Measurements from ENCODE around the gene SENP5.

The SENP5 gene

DNA sequence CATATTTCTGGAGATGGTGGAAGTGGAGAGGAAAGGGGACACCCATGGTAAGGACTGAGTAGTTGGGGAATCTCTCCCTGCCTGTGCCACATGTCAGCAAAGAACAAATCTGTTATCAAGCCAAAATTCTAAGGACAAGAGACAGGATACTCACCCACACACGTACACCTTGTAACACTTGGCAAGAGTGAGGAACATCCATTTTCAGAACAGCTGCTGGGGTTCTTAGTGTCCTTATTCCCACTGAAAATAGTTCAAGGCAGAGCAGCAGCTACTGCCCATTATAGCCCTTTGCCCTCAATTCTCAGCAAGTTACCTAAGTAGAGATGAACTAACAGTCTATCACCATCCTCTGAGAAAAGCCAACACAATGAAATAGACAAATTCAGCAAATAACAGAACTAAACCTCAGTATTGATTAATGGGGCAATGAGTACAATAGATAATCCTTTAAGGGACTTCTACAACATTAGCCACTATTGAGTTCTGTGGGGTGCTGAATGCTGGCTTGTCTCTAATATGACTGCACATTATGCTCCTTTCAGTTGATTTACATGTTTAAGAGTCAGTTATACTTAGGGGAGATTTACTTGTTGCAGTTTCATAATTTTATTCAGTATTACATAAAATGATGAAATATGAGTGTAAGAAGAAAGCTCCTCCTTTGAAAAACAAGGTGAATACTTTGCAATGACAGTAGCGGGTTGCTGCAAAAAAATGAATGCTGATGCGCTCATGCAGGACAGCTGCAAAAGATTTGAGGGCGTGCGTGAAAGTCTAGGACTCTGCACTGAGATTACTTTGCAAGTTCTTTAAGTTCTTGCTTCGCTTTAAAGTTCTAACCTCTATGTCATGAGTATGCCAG, 22.4 kb downstream of the SENP5 start:
- Histone ChIP-seq H3K4me1 (no peaks in the 10 kb centered on the region), H3K9me3 (no peaks in the 10 kb centered on the region), H3K36me3 (peaks cover 23% of the 10 kb centered on the region), H3K27me3 (no peaks in the 10 kb centered on the region), H3K4me3 (ENCODE audit: low read depth, low read length) (no peak overlapping the region)
- TF ChIP-seq, protein P1, sequence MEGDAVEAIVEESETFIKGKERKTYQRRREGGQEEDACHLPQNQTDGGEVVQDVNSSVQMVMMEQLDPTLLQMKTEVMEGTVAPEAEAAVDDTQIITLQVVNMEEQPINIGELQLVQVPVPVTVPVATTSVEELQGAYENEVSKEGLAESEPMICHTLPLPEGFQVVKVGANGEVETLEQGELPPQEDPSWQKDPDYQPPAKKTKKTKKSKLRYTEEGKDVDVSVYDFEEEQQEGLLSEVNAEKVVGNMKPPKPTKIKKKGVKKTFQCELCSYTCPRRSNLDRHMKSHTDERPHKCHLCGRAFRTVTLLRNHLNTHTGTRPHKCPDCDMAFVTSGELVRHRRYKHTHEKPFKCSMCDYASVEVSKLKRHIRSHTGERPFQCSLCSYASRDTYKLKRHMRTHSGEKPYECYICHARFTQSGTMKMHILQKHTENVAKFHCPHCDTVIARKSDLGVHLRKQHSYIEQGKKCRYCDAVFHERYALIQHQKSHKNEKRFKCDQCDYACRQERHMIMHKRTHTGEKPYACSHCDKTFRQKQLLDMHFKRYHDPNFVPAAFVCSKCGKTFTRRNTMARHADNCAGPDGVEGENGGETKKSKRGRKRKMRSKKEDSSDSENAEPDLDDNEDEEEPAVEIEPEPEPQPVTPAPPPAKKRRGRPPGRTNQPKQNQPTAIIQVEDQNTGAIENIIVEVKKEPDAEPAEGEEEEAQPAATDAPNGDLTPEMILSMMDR (IDR thresholded peaks at IDR 0.05; ENCODE audit: low read depth, low read length), result no peak
- no peak for DNase-seq

DNA sequence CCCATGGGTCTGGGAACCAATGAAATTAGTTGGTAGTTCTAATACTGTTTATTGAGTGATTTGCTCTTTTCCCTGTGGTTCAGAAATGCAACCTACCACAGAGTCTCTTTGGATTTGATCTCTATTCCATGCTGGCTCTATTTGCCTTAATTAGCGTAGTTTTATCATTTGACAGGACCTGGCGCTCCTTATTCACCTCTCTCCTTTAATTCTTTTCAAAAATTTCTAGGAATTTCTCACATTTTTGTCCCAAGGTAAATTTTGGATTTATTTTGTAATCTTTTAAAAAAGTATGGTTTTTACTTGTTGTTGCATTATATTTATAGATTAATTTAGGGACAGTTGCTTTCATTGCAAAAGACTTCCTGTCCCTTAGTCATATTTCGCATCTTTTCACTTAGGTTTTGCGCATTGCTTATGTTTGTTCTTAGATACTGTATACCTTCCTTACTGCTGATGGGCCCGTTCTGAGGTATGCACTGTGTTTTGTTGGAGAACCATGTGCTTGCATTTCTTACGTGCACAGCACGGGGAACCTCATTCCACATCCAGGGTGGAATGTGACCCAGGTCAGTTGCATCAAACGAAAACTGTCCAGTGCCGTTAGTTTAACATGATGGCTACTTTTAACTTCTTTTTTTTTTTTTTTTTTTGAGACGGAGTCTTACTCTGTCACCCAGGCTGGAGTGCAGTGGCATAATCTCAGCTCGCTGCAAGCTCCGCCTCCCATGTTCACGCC, 27.0 kb downstream of the SENP5 start:
- no peak for DNase-seq
- TF ChIP-seq, protein P1 (IDR thresholded peaks at IDR 0.05; ENCODE audit: low read depth, low read length), result no peak
- no peaks in the 10 kb centered on the region for H3K9me3 ChIP-seq
- H3K36me3 ChIP-seq, result no peaks in the 10 kb centered on the region; the same call in 1 of the 2 replicates
- H3K4me3 ChIP-seq (ENCODE audit: low read depth, low read length), result no peak overlapping the region
- H3K27me3 ChIP-seq, result no peaks in the 10 kb centered on the region
- H3K4me1 ChIP-seq, result no peaks in the 10 kb centered on the region

DNA sequence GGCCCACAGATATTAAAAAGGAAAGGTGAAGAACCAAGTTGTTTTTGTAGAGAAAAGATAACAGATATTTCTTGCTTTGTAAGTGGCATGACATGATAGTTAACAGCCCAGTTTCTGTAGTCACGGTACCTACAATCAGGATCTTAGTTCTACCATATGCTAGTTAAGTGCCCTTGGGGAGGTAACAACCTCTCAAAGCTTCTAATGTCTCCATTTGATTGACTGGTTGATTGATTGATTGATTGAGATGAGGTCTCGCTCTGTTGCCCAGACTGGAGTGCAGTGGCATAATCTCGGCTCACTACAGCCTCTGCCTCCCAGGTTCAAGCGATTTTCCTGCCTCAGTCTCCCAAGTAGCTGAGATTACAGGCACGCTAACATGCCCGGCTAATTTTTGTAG, 28.5 kb downstream of the SENP5 start:
- Histone ChIP-seq H3K9me3 (no peaks in the 10 kb centered on the region), H3K36me3 (peaks cover 5% of the 10 kb centered on the region), H3K4me3 (ENCODE audit: low read depth, low read length) (no peak overlapping the region), H3K27me3 (no peaks in the 10 kb centered on the region), H3K4me1 (no peaks in the 10 kb centered on the region)
- TF ChIP-seq, protein P1 (IDR thresholded peaks at IDR 0.05; ENCODE audit: low read depth, low read length), result no peak
- DNase-seq, result no peak

DNA sequence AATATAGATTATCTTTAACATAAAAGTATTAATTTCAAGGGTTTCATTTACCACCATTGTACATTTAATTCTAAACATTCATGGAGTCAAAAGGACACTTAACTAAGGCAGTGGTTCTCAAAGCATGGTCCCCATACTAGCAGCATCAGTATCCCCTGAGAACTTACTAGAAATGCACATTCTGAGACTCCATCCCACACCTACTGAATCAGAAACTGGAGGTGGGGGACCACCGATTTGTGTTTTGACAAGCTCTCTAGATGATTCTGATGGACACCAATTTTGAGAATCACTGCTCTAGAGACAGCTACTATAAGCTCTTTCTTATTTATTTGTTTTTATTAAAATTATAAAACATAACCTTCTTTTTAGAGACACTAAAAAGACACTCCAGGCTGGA, 34.0 kb downstream of the SENP5 start:
- H3K9me3 ChIP-seq, result no peaks in the 10 kb centered on the region
- no peaks in the 10 kb centered on the region for H3K27me3 ChIP-seq
- no peak overlapping the region for H3K4me3 ChIP-seq (ENCODE audit: low read depth, low read length)
- TF ChIP-seq, protein P1 (IDR thresholded peaks at IDR 0.05; ENCODE audit: low read depth, low read length), result no peak
- H3K36me3 ChIP-seq, result peaks cover 52% of the 10 kb centered on the region
- no peaks in the 10 kb centered on the region for H3K4me1 ChIP-seq
- DNase-seq, result no peak

DNA sequence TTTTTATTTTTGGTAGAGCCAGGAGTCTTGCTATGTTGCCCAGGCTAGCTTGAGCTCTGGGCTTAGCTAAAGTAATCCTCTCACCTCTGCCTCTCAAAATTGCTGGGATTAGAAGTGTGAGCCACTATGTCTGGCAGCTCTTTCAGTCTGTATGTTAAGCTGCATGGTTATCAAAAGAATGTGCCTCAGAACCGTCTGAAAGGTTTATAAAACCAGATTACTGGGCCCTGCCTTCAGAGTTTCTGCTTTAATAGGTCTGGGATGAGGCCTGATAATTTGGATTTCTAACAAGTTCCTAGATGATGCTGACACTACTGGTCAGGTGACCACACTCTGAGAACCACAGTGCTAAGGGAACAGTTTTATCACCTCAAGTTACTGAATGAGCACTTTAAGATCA, 34.6 kb downstream of the SENP5 start:
- Histone ChIP-seq H3K9me3 (no peaks in the 10 kb centered on the region), H3K27me3 (no peaks in the 10 kb centered on the region), H3K36me3 (peaks cover 56% of the 10 kb centered on the region), H3K4me1 (no peaks in the 10 kb centered on the region), H3K4me3 (ENCODE audit: low read depth, low read length) (no peak overlapping the region)
- TF ChIP-seq, protein P1 (IDR thresholded peaks at IDR 0.05; ENCODE audit: low read depth, low read length), result no peak
- DNase-seq, result no peak

DNA sequence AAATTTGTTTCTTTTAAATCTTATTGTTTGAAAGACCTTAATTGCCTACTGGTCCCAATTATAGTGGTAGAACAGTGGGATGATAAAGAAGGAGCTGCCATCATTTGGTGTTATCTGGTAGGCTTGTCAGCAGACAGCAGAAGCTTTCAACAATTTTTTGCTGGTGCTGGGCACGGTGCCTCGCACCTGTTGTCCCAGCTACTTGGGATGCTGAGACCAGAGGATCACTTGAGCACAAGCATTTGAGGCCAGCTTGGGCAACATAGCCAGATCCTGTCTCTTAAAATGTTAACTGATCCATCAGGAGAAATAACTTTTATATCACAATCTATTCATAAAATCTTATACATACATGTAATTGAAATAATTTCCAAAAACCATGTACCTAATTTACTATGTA, 36.0 kb downstream of the SENP5 start:
- Histone ChIP-seq H3K27me3 (no peaks in the 10 kb centered on the region), H3K9me3 (no peaks in the 10 kb centered on the region), H3K4me1 (no peaks in the 10 kb centered on the region), H3K4me3 (ENCODE audit: low read depth, low read length) (no peak overlapping the region), H3K36me3 (peaks cover 62% of the 10 kb centered on the region)
- TF ChIP-seq, protein P1 (IDR thresholded peaks at IDR 0.05; ENCODE audit: low read depth, low read length), result no peak
- no peak for DNase-seq
